HL-60/S4 treated with phorbol 12-myristate 13-acetate at 8.2 ng/mL for 4 days and 3 days (cell line): ENCODE measurements around the gene LAMC1.
"Not testable (repeated sequence)": the region's sequence is repeated elsewhere in the genome, so short reads cannot be mapped to it uniquely, and the experiment has no call there.

Experiments used
- in situ Hi-C: fragments of 300-500 bp; cut with MboI; formaldehyde crosslinking; loops from 2 replicates; pipeline ENCODE4 v1.15.0; 2022; ENCODE audit warnings: low sequenced_read_pairs

Gene LAMC1

DNA sequence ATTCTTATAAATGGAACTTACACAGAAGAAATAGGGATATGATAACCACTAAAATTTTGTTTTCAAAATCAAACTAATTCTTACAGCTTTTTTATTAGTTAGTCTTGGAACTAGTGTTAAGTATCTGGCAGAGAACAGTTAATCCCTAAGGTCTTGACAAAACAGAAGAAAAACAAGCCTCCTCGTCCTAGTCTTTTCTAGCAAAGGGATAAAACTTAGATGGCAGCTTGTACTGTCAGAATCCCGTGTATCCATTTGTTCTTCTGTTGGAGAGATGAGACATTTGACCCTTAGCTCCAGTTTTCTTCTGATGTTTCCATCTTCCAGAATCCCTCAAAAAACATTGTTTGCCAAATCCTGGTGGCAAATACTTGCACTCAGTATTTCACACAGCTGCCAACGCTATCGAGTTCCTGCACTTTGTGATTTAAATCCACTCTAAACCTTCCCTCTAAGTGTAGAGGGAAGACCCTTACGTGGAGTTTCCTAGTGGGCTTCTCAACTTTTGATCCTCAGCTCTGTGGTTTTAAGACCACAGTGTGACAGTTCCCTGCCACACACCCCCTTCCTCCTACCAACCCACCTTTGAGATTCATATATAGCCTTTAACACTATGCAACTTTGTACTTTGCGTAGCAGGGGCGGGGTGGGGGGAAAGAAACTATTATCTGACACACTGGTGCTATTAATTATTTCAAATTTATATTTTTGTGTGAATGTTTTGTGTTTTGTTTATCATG, 120.5 kb downstream of the LAMC1 start:
- in situ Hi-C loops: no loop called here

DNA sequence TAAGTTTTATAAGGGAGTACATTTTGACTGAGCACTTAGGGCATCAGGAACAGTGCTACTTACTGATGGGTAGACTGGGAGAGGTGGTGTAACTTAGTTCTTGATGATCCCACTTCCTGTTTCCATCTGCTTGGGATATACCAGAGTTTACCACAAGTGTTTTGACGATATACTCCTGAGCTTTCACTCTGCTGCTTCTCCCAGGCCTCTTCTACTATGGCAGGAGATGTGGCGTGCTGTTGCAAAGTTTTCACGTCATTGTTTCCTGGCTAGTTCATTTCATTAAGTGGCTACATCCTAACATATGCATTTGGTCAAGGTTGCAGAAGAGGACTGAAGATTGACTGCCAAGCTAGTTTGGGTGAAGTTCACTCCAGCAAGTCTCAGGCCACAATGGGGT, 121.5 kb downstream of the LAMC1 start:
- in situ Hi-C loops: no loop called here

DNA sequence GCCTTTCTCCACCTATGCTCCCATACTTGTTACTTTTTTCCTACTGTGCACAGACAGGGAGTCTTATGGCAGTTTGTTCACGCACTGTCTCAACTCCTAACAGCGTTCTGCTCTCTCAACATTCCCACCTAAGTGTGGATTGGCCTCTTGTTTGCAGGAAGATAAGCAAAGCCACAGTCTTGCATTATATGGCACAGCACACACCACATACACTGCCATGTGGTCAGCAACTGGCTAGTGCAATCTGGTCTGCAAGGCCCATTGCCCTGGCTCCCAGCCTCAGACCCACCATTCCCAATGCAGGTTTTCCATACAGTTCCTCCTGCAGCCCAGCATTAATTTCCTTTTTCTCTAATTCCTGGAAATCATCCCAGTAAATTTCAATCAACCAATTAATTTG, 124.5 kb downstream of the LAMC1 start:
- in situ Hi-C loops: no loop called here

DNA sequence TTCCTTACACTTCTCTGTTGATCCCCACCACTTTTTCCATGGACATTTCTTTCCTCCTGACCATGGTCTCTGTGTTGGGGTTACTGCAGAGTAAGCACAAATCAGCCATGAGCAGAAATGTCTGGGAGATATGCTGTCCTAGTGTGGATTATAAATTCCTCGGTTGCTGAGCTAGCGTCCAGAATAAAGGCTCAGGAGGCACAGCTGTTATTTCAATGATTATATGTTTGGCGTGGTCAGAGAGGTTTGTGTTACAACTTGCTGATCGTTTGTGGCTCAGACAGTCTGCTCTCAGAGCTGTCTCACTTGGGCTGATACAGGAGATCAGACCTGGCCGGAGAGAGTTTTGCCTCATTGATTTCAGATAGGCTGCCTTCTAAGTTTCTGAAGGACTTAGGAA, 125.4 kb downstream of the LAMC1 start:
- in situ Hi-C loops: no loop called here

DNA sequence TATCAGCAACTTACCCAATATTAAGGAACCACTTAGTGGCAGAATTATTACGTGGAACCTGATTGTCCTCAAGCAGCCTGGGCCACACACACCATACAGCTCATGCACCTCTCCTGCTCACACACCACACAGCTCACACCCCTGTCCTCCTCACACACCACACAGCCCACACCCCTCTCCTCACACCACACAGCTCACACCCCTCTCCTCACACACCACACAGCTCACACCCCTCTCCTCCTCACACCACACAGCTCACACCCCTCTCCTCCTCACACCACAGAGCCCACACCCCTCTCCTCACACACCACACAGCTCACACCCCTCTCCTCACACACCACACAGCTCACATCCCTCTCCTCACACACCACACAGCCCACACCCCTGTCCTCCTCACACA, 126.1 kb downstream of the LAMC1 start:
- in situ Hi-C loops: no loop called here

DNA sequence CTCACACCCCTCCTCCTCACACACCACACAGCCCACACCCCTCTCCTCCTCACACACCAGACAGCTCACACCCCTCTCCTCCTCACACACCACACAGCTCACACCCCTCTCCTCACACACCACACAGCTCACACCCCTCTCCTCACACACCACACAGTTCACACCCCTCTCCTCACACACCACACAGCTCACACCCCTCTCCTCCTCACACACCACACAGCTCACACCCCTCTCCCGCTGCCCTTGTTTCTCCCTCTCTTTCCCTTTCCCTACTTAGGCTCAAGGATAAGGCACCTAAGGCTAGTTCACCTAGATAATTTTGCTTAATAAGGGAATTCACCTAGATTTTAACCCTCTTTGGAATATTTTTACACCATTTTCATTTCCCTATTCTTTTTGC, 126.8 kb downstream of the LAMC1 start:
- in situ Hi-C loops: not testable (repeated sequence)

DNA sequence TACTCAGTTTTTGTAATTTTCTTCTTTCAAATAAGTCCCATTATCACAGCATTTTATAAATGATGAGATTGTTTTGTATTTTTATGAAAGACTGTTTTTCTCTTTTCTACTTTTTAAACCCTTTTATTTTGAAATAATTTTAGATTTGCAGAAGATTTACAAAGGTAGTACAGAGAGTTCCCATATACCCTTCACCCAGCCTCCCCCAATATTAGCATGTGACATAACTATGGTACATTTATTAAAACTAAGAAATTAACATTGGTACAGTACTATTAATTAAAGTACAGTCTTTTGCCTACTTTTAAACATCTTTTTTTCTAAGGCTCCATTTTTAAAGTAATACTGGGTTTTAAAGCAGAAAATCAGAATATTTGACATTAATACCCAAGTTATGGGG, 127.2 kb downstream of the LAMC1 start:
- in situ Hi-C loops: no loop called here

DNA sequence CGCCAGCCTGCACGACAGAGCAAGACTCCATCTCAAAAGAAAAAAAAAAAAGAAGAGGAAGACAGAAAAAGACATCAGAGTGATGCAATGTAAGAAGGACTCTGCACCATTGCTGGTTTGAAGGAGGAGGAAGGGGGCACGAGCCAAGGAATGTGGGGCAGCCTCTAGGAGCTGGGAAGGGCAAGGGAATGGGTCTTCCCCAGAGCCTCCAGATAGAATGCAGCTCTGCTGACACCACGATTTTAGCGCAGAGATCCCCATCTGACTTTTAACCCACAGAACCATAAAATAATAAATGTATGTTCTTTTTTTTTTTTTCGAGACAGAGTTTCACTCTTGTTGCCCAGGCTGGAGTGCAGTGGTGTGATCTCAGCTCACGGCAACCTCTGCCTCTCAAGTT, 129.0 kb downstream of the LAMC1 start:
- in situ Hi-C loops: no loop called here

DNA sequence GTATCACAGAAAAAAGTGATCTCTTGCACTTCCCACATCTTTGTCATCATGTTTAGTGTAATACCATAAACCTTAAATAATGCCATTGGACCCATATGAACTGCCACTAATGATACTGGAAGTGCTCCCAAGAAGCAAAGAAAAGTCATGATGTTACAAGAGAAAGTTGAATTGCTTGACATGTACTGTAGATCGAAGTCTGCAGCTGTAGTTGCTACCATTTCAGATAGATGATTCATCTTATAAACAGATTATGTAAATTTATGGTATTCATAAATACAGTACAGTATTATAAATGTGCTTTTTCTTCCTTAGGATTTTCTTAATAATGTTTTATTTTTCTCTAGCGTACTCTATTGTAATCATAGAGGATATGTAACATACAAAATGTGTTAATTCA, 132.7 kb downstream of the LAMC1 start:
- in situ Hi-C loops: no loop called here

DNA sequence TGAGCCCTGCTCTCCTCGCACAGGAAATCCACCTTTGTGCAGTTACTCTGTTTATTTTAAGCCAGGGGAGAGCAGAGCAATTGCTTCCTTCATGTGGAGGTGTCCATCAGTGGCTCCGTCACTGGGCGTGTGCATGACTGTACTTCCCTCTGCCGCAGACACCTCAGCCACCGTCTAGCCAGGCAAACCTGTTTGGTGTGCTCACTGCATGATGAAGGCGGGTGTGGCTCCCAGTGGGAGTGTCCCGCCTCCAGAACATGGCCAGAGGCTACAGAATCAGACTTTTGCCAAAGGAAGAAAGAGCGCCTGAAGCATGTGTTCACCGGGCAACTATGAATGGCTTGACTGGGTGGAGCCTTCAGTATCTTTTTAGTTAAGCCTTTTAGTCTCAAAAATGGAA, 136.7 kb downstream of the LAMC1 start:
- in situ Hi-C loops: no loop called here

DNA sequence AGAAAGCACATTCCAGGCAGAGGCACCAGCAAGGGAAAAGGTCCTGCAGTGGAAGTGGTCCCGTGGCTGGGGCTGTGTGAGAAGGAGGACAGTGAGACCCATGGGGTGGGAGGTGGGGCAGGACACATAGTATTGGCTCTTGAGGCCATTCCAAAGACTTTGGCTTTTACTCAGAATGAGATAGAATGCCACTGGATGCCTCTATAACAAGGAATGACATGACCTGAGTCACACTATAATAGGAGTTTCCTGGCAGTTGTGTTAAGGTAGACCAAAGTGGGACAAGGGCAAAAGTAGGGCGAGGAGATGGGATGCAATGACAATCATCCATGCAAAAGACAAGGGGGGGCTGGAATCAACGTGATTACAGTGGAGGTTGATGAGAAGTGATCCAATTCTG, 138.2 kb downstream of the LAMC1 start:
- in situ Hi-C loops: no loop called here

DNA sequence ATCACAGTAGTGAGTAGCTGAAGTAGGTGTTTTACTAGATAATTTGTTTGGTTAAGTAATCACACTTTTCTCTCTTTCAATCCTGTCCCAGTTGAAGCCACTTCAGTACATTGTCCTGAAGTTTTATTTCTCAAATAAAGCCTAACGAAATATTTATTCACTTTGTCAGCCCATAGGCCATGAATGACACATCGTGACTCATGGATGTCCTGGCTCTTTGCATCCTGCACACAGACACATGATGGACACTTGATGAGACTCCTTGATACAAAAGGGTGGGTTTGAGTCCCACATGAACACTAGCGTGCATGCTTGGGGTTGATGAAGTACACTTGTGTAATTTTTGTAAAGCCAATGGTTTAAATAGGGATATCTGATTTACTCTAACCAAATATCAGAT, 140.1 kb downstream of the LAMC1 start:
- in situ Hi-C loops: no loop called here

DNA sequence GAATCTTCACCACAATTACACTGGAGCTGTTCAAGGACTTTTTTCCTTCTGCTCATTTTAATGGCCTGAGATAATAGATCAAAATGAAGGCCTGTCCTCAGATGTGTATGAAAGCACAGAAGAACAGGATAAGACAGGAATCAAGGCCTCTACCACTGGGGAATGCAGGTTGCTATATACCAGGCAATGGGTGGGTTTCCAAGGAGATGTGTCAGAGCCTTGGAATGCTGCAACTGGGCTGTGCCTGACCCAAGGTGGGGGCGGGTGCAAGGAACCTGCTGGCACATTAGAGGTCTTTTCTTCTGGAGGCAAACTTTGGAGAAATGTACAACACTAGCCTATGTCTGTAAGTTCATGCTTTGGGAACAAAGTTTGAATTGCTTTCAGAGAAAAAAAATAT, 141.1 kb downstream of the LAMC1 start:
- in situ Hi-C loops: no loop called here

DNA sequence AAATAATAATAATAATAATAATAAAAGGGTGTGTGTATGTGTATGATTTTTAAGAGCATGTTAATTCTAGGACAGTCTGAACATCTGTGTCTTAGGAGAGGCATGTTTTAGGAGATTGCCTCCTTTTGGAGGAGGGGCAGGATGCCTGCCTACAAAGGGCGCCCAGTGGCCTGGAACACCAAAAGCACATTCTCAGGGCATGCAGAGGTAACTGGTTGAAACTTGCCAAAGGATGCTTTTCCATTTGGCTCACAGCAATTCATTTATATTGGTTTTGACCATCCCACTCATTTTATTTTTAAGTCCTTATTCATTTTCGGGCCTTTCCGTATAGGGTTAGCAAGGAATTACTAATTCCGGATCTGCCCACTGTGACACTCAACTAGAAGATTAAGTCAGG, 141.7 kb downstream of the LAMC1 start:
- in situ Hi-C loops: no loop called here

DNA sequence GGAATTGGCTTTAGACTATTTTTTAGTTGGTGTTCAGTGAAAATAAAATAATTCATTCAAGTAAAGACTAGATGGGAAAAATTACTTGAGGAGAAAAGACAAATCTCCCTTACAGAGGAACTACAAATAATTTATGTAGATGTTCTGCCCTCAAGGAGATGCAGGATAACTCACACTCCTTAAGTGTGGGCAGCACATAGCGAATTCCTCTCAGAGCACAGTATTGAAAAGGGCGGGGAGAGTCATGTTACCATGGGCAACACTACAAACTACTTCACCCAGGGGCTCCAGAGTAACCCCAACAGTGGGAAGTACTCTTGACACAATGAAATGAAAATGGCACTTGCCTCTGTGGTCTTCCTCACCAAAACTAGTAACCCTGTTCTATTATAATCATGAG, 142.2 kb downstream of the LAMC1 start:
- in situ Hi-C loops: no loop called here

DNA sequence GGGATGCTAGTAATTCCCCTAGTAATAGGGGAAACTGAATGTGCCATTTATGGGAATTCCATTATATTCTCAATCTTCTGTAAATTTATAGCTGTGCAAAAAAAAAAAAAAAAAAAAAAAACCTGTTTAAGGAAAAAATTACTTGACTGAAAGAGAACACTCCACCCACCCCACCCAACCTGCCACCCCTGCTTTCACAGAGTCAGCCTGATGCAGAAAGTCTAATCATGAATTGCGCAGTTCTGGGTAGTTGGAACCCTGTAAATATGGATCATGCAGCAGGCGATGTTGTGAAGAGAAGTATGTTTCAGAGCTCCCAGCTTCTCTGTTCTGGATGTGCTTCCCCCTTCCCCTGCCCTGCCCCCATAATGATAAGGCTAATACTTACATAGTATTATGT, 143.2 kb downstream of the LAMC1 start:
- in situ Hi-C loops: no loop called here

DNA sequence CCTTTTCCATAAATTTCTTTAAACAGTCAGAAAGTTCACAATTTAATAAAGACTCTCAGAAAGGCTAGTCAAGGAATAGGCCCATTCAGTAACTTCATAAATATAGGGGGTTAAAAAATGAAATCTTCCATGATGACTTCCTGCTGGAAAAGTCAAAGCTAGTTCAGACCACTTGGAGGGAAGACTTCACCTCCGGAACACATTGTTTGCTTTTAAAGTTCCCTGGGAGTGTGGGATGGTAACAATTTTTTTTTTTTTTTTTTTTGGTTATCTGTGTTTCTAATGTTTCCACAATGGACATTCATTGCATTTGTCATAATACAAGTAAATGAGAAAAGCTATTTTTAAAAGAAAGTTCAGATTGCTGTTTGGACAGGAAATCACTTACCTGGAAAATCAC, 144.5 kb downstream of the LAMC1 start:
- in situ Hi-C loops: no loop called here

DNA sequence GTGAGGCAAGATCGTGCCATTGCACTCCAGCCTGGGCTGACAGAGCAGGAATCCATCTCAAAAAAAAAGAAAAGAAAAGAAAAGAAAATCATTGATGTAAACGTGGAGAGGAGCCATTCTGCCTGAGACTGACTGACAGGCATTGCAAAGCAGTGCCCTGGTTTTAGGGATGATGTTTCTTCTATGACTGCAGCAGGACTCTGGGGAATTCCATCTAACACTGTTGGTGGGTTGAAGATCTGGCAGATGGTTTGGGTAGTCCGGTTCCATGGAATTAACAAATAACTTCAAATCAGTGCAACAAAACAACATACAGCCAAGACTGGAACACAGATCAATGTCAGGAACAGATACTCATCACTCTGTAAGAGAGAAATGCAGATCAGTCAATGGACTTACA, 145.1 kb downstream of the LAMC1 start:
- in situ Hi-C loops: no loop called here

DNA sequence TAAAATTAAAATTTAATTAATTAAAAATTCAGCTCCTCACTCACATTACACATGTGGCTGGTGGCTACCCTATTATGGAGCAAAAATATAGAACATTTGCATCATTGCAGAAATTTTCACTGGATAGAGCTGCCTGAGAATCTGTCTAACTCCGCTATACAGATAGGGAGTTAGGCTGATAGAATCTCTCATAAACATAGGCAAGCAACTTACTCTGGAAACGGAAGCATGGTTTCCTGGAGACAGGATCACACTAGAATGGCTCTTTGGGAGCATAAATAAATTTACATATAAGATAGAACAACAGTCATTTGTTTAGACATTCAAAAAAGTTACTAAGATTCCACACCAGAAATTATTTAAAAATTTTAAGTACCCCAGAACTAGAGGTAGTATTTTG, 150.6 kb downstream of the LAMC1 start:
- in situ Hi-C loops: no loop called here

DNA sequence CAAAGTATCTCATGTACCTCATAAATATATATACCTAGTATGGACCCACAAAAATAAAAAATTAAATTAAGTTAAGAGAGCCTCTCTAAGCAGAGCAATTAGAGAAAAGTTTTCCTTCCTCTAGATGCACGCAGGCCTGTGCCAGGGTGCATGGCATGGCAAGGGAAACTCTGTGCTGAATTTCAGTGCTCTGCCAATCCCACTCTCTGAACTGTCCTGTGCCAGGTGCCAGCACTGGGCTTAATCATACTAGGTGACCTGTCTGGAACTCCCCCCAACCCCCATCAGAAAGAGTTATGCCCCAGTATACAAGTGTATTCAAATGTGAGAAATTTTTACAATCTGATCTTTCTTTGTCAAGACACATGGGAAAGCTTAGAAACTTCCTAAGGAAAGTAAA, 152.4 kb downstream of the LAMC1 start:
- in situ Hi-C loops: no loop called here

DNA sequence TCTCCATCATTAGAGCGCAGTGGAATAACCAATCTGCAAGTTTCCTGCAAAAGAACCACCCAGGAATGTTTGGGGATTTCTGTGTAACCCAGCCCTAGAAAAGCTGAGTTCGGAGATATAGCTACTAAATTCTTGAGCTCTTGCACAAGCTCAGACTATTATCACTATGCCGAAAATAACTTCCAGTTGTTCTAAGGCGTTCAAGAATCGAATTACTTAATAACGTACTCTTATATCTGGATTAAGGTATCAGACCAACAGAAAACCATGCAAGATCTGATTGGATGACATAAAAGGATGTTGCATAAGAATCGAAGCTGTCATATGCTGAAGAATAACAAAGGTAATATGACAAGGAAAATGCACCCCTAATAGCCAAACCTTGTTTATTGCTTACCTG, 155.3 kb downstream of the LAMC1 start:
- in situ Hi-C loops: no loop called here

DNA sequence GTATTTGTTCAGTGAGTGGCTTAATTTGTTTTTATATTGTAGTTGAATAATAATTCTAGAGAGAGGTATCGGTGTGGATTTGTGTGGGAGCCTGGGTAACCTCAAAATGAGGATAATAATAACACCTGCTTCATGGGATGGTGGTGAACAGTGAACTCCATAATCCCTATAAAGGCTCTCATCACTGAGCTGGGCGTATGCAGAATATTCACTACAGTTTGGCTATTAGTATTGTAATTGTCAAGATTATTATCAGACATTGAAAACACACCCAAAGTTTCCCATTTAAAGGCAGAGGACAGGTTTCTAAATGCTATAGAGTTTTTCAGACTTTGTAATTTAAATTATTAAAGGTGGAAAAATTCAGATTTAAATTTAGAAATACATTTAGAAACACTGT, 155.8 kb downstream of the LAMC1 start:
- in situ Hi-C loops: no loop called here

DNA sequence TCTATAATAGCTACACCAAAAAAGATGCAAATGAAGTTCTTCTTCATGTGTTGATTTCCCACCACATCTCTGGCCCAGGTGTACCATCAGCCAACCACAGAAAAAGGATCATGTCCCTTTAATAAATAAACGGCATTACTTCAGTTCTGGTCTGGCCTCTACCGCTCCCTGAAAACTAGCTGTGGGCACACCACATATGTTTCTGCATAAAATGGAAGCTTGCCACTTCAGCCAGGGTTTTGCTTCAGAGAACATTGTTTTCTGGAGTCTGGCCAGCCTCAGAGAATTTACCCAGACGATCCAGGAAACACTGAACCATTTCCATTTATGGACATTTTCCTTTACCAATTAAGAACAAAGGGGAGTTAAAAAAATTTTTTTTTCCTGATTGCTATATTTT, 157.0 kb downstream of the LAMC1 start:
- in situ Hi-C loops: no loop called here
